ENCODE data around the gene FGF12.

DNA sequence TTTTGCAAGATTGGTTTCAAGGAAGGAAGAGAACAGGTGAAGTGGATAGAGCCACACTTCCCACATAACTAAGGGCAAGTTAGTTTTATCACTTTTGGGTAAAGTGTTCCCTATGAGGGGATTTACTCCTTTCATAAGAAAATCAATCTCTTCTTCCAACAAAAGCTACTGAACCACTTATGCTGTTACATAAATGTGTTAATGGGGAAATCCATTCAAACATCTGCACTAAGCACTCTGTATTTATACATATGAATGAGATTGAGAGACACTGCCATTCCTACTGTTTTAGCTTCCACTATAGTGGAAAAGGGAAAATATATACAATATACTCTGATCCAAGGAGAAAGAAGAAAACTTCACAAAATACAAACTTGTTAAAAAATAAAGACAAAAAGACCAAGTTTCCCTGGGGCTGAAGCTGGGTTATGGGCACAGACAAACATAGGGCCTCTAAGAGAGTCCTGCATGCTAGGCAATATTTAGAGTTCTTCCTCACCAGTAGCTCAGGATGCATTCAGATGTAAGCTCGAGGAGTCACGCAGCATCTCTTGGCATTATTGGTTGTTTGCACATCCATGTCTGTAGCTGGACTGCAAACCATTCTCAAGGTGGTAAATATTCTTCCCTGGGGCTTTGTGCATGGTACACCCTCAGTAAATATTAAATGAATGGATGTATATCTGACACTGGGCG lies 454.2 kb downstream of the FGF12 start:
- TF ChIP-seq, protein P1, sequence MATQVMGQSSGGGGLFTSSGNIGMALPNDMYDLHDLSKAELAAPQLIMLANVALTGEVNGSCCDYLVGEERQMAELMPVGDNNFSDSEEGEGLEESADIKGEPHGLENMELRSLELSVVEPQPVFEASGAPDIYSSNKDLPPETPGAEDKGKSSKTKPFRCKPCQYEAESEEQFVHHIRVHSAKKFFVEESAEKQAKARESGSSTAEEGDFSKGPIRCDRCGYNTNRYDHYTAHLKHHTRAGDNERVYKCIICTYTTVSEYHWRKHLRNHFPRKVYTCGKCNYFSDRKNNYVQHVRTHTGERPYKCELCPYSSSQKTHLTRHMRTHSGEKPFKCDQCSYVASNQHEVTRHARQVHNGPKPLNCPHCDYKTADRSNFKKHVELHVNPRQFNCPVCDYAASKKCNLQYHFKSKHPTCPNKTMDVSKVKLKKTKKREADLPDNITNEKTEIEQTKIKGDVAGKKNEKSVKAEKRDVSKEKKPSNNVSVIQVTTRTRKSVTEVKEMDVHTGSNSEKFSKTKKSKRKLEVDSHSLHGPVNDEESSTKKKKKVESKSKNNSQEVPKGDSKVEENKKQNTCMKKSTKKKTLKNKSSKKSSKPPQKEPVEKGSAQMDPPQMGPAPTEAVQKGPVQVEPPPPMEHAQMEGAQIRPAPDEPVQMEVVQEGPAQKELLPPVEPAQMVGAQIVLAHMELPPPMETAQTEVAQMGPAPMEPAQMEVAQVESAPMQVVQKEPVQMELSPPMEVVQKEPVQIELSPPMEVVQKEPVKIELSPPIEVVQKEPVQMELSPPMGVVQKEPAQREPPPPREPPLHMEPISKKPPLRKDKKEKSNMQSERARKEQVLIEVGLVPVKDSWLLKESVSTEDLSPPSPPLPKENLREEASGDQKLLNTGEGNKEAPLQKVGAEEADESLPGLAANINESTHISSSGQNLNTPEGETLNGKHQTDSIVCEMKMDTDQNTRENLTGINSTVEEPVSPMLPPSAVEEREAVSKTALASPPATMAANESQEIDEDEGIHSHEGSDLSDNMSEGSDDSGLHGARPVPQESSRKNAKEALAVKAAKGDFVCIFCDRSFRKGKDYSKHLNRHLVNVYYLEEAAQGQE (IDR thresholded peaks at IDR 0.05; ENCODE audit: insufficient read depth in 1 of 2, low read depth in 2 of 2, low read length in 2 of 2), result no peak
- TF ChIP-seq POLR2AphosphoS5 (IDR thresholded peaks at IDR 0.05; ENCODE audit: low read depth, low read length), result no peak
- no peak for TF ChIP-seq SIN3A (IDR thresholded peaks at IDR 0.05; ENCODE audit: borderline replicate concordance, insufficient read depth, low read length)
- TF ChIP-seq TAF1 (IDR thresholded peaks at IDR 0.05; ENCODE audit: borderline replicate concordance, insufficient read depth, low read length), result no peak
- TF ChIP-seq FOXP2 (optimal IDR thresholded peaks at IDR 0.05; ENCODE audit: borderline replicate concordance, extremely low read depth, extremely low read length, insufficient read depth), result no peak
